Mesenchymal stem cell (in vitro differentiated cells and primary cell): ENCODE results near the gene CMTM5.
"Not testable (repeated sequence)": the region's sequence is repeated elsewhere in the genome, so short reads cannot be mapped to it uniquely, and the experiment has no call there.

Source experiments
- DNase-seq: peaks from one replicate; pipeline ENCODE4 v3.0.0-alpha.2; 2013
- H2AFZ ChIP-seq: one replicate; pipeline ENCODE4 v1.6.1; 2013; ENCODE audit warnings: low read depth, mild to moderate bottlenecking, control low read depth, inconsistent platforms, low read length, moderate library complexity
- H2AK5ac ChIP-seq: 2 replicates; pipeline ENCODE4 v1.6.1; 2013; ENCODE audit warnings: low read length, moderate library complexity, mild to moderate bottlenecking, inconsistent platforms; ENCODE audit not compliant: severe bottlenecking
- H2BK120ac ChIP-seq: one replicate; pipeline ENCODE4 v1.6.1; 2013; ENCODE audit warnings: low read depth, mild to moderate bottlenecking, inconsistent platforms, low read length, moderate library complexity
- H2BK12ac ChIP-seq, 2 experiments: one replicate each; pipeline ENCODE4 v1.6.1; 2013; ENCODE audit warnings: inconsistent platforms in 2 of 2, low read length in 2 of 2, mild to moderate bottlenecking in 2 of 2, moderate library complexity in 2 of 2, control low read depth in 1 of 2
- H2BK15ac ChIP-seq: one replicate; pipeline ENCODE4 v1.6.1; 2013; ENCODE audit warnings: mild to moderate bottlenecking, low read depth, inconsistent platforms; ENCODE audit not compliant: poor library complexity, severe bottlenecking
- H2BK5ac ChIP-seq: 2 replicates; pipeline ENCODE4 v1.6.1; 2013; ENCODE audit warnings: low read depth, mild to moderate bottlenecking, low read length, control low read depth, inconsistent platforms; ENCODE audit not compliant: poor library complexity, severe bottlenecking
- H3K14ac ChIP-seq, 2 experiments: one replicate each; pipeline ENCODE4 v1.6.1; 2013; ENCODE audit warnings: inconsistent platforms in 2 of 2, low read length in 2 of 2, control low read depth in 1 of 2, mild to moderate bottlenecking in 1 of 2, moderate library complexity in 1 of 2
- H3K18ac ChIP-seq, 2 experiments: one replicate each; pipeline ENCODE4 v1.6.1; 2013; ENCODE audit warnings: inconsistent platforms in 2 of 2, low read length in 2 of 2, control low read depth in 1 of 2, low read depth in 1 of 2, mild to moderate bottlenecking in 1 of 2
- H3K23ac ChIP-seq, 2 experiments: one replicate each; pipeline ENCODE4 v1.6.1; 2013; ENCODE audit warnings: inconsistent platforms in 2 of 2, low read length in 2 of 2, mild to moderate bottlenecking in 2 of 2, moderate library complexity in 2 of 2, control low read depth in 1 of 2
- H3K27ac ChIP-seq: 2 replicates; pipeline ENCODE4 v1.5.1; 2013; ENCODE audit warnings: mild to moderate bottlenecking, moderate library complexity, low read length, control low read depth, inconsistent platforms; ENCODE audit not compliant: poor library complexity, severe bottlenecking
- H3K27me3 ChIP-seq, 2 experiments: 2 replicates each; pipeline versions ENCODE4 v1.6.1 to v1.7.0; 2013; ENCODE audit warnings: low read length in 2 of 2, mild to moderate bottlenecking in 2 of 2, moderate library complexity in 2 of 2, control low read depth in 1 of 2, inconsistent platforms in 1 of 2; ENCODE audit not compliant: control insufficient read depth in 1 of 2, insufficient read depth in 1 of 2
- H3K36me3 ChIP-seq, 2 experiments: 2 replicates each; pipeline versions ENCODE4 v1.6.1 to v1.7.0; 2013; ENCODE audit warnings: low read length in 2 of 2, control low read depth in 1 of 2, inconsistent platforms in 1 of 2, low read depth in 1 of 2, mild to moderate bottlenecking in 1 of 2; ENCODE audit not compliant: insufficient read depth in 2 of 2, control insufficient read depth in 1 of 2
- H3K4ac ChIP-seq, 2 experiments: one replicate each; pipeline ENCODE4 v1.6.1; 2013; ENCODE audit warnings: inconsistent platforms in 2 of 2, low read length in 2 of 2, mild to moderate bottlenecking in 2 of 2, moderate library complexity in 2 of 2, control low read depth in 1 of 2, low read depth in 1 of 2
- H3K4me1 ChIP-seq: 2 replicates; pipeline ENCODE4 v1.6.1; 2013; ENCODE audit warnings: low read depth, low read length, control low read depth; ENCODE audit not compliant: control insufficient read depth, insufficient read depth
- H3K4me2 ChIP-seq: 2 replicates; pipeline ENCODE4 v1.6.1; 2013; ENCODE audit warnings: low read length, mild to moderate bottlenecking, inconsistent platforms; ENCODE audit not compliant: poor library complexity, severe bottlenecking
- H3K4me3 ChIP-seq, 2 experiments: 2 replicates each; pipeline versions ENCODE4 v1.5.1 to v1.7.0; 2013; ENCODE audit warnings: low read length in 2 of 2, mild to moderate bottlenecking in 2 of 2, control low read depth in 1 of 2, low read depth in 1 of 2; ENCODE audit not compliant: insufficient read depth in 1 of 2
- H3K79me1 ChIP-seq: replicated peaks from 2 replicates; pipeline ENCODE4 v1.6.1; 2013; ENCODE audit warnings: mild to moderate bottlenecking, control low read depth, low read length, inconsistent platforms; ENCODE audit not compliant: poor library complexity, severe bottlenecking
- H3K9ac ChIP-seq: 2 replicates; pipeline ENCODE4 v1.7.0; 2013; ENCODE audit warnings: mild to moderate bottlenecking, low read length, moderate library complexity
- H3K9me3 ChIP-seq: 2 replicates; pipeline ENCODE4 v1.7.0; 2013; ENCODE audit warnings: mild to moderate bottlenecking, low read length; ENCODE audit not compliant: control insufficient read depth
- H4K8ac ChIP-seq: one replicate; pipeline ENCODE4 v1.6.1; 2013; ENCODE audit warnings: inconsistent platforms, mild to moderate bottlenecking, low read length, moderate library complexity
- H4K91ac ChIP-seq: one replicate; pipeline ENCODE4 v1.6.1; 2013; ENCODE audit warnings: mild to moderate bottlenecking, low read length, inconsistent platforms
- WGBS: methylation state at CpG from one replicate; pipeline ENCODE4 v1.1.7; 2013; ENCODE audit warnings: mixed read lengths; 5-methylcytosine and 5-hydroxymethylcytosine counted together

Gene CMTM5

DNA sequence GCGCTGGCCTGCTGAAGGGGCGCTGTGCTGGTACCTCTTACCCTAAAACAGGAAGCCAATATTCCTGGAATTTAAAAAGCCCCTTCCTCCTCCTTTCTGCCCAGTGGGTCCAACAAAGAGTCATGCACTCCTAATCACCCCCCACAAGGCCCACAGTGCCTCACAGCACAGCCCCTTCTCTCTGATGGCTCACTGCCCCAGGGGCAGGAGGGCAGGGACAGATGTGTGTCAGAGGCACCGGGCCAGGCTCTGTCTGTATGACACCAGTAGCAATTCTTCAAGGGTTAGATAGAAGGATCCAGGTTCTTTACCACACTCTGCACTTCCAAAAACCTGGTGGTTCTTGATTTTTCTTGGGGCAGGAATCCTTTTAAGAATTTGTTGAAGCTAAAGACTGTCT is 22.3 kb downstream of the CMTM5 start:
- Histone ChIP-seq H2BK120ac (no peak overlapping the region), H4K91ac (no peak overlapping the region), H3K36me3 (no peaks in the 10 kb centered on the region), H3K4me1 (no peaks in the 10 kb centered on the region), H4K8ac (no peak overlapping the region), H3K4ac (no peak overlapping the region), H3K79me1 (no peaks in the 10 kb centered on the region), H3K18ac (no peak overlapping the region), H2BK5ac (no peak overlapping the region), H3K27me3 (peaks cover 22 to 46% of the 10 kb centered on the region in 2 experiments), H2BK15ac (no peak overlapping the region), H3K4me2 (no peak overlapping the region), H2AK5ac (no peak overlapping the region), H3K27ac (no peak overlapping the region), H2AFZ (no peak overlapping the region), H3K14ac (no peak overlapping the region), H3K23ac (no peak overlapping the region), H2BK12ac (no peak overlapping the region), H3K4me3 (no peak overlapping the region), H3K9ac (no peak overlapping the region), H3K9me3 (no peaks in the 10 kb centered on the region)
- DNase-seq, result no peak
- WGBS, result 93% methylated on average over 2 of the region's 3 CpGs

DNA sequence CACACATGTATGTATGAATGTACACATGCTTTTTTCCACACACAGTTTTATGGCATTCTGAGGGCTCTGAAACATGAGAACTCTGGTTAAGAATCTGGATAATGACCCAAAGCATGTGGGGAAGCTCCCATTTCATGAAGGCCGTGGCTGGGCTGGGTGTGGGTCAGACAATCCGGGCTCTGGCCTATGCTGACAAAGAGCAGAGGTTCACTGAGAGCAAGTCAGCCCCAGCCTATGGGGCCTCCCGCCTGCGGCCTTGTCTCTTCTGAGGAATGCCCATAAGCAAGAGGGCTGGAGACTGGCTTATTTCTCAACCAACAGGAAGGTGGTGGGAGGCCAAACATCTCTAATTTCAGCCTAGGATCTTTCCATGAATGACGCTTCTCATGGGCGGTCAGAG is 22.7 kb downstream of the CMTM5 start:
- WGBS, result 64% methylated on average over 4 of the region's 6 CpGs
- no peak overlapping the region for H4K8ac ChIP-seq
- H2BK5ac ChIP-seq, result no peak overlapping the region
- no peak overlapping the region for H3K4ac ChIP-seq
- H3K27me3 ChIP-seq, result peaks cover 27 to 50% of the 10 kb centered on the region in 2 experiments
- H3K14ac ChIP-seq, result no peak overlapping the region
- H3K27ac ChIP-seq, result no peak overlapping the region
- no peaks in the 10 kb centered on the region for H3K36me3 ChIP-seq
- H3K9me3 ChIP-seq, result no peaks in the 10 kb centered on the region
- DNase-seq, result no peak
- H4K91ac ChIP-seq, result no peak overlapping the region
- no peaks in the 10 kb centered on the region for H3K4me1 ChIP-seq
- no peak overlapping the region for H2BK120ac ChIP-seq
- H3K79me1 ChIP-seq, result no peaks in the 10 kb centered on the region
- H2AFZ ChIP-seq, result no peak overlapping the region
- H3K4me3 ChIP-seq, result no peak overlapping the region
- no peak overlapping the region for H3K9ac ChIP-seq
- H3K18ac ChIP-seq, result no peak overlapping the region
- H3K4me2 ChIP-seq, result no peak overlapping the region
- no peak overlapping the region for H2AK5ac ChIP-seq
- H3K23ac ChIP-seq, result no peak overlapping the region
- H2BK15ac ChIP-seq, result no peak overlapping the region
- no peak overlapping the region for H2BK12ac ChIP-seq

DNA sequence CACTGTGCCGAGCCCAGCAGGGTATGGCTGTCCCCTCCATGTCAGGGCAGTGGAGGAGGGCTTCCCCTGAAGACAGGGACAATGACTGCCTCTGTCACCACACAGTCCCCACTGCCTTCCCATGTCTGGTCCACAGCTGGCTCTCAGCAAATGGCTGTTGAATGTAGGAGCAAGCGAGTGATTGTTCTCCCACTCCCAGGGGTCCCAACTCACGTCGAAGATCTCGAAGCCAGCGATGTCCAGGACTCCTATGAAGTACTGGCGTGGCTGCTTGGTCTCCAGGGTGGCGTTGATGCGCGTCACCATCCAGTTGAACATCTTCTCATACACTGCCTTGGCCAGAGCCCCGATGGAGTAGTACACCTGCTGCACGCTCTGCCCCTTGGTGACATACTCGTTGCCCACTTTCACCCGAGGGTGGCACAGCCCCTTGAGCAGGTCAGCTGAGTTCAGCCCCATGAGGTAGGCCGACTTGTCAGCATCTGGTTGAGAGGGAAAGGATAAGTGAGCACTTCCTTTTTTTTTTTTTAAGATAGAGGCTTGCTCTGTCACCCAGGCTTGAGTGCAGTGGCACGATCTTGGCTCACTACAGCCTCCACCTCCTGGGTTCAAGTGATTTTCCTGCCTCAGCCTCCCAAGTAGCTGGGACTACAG is 23.8 kb downstream of the CMTM5 start:
- H2BK12ac ChIP-seq, H2BK15ac ChIP-seq, H3K9ac ChIP-seq, H2AK5ac ChIP-seq, DNase-seq, H2AFZ ChIP-seq, H3K36me3 ChIP-seq, H3K27ac ChIP-seq, H3K4me3 ChIP-seq, H3K4ac ChIP-seq, H3K4me2 ChIP-seq, H2BK5ac ChIP-seq, H3K4me1 ChIP-seq, H4K8ac ChIP-seq, H3K9me3 ChIP-seq, H2BK120ac ChIP-seq, H3K23ac ChIP-seq, H3K18ac ChIP-seq, H4K91ac ChIP-seq, H3K14ac ChIP-seq, H3K79me1 ChIP-seq: not testable (repeated sequence)
- WGBS, result 83% methylated on average over 16 of the region's 16 CpGs
- H3K27me3 ChIP-seq, result peaks cover 30 to 56% of the 10 kb centered on the region in 2 experiments

DNA sequence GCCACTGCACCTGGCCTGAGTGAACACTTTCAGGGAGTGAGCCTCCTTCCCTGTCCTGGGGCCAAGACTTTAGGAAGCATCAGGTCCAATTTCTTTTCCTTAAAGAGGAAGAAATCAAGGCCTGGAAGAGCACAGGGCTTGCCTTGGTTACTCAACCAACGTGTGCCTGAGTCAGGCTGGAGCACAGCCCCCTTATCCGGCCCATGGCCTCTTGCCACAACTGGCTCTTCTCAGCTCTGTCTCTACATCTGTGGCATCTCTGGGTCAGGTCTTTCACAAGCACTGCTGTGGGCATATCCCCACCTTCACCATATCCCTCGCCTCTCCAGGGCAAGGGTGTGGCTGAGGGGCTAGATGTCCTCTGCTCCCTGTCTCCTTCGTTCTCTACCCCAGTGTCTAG is 24.4 kb downstream of the CMTM5 start:
- H4K8ac ChIP-seq, result no peak overlapping the region
- no peak overlapping the region for H2BK15ac ChIP-seq
- no peak overlapping the region for H3K4ac ChIP-seq
- H3K4me1 ChIP-seq, result no peaks in the 10 kb centered on the region
- H3K36me3 ChIP-seq, result no peaks in the 10 kb centered on the region
- no peak overlapping the region for H3K4me3 ChIP-seq
- H3K27ac ChIP-seq, result no peak overlapping the region
- H4K91ac ChIP-seq, result no peak overlapping the region
- no peak overlapping the region for H2BK5ac ChIP-seq
- H3K79me1 ChIP-seq, result no peaks in the 10 kb centered on the region
- H3K27me3 ChIP-seq, result peaks cover 33 to 61% of the 10 kb centered on the region in 2 experiments
- H2AFZ ChIP-seq, result no peak overlapping the region
- H2BK12ac ChIP-seq, result no peak overlapping the region
- no peak for DNase-seq
- 85% methylated on average over 4 of the region's 4 CpGs for WGBS
- no peak overlapping the region for H2AK5ac ChIP-seq
- H2BK120ac ChIP-seq, result no peak overlapping the region
- H3K14ac ChIP-seq, result no peak overlapping the region
- no peak overlapping the region for H3K4me2 ChIP-seq
- no peak overlapping the region for H3K9ac ChIP-seq
- H3K9me3 ChIP-seq, result no peaks in the 10 kb centered on the region
- H3K18ac ChIP-seq, result no peak overlapping the region
- no peak overlapping the region for H3K23ac ChIP-seq
